Fibroblast of lung (primary cell): ENCODE results near the gene PRSS33.

Experiments
- EZH2 ChIP-seq: IDR thresholded peaks from 2 replicates; pipeline ENCODE4 v1.5.1; 2012; ENCODE audit warnings: low read length, control low read depth, mild to moderate bottlenecking; ENCODE audit errors: missing control alignments
- TF ChIP-seq, protein P1 (sequence below), 2 donors: IDR thresholded peaks in 1 of 2; conservative IDR thresholded peaks in 1 of 2; 1 replicate in 1 of 2; 2 replicates in 1 of 2; pipeline ENCODE4 v1.5.1; 2011 to 2012; ENCODE audit warnings: low read length in 2 of 2, control low read depth in 1 of 2, inconsistent platforms in 1 of 2, low read depth in 1 of 2, mild to moderate bottlenecking in 1 of 2

DNA sequence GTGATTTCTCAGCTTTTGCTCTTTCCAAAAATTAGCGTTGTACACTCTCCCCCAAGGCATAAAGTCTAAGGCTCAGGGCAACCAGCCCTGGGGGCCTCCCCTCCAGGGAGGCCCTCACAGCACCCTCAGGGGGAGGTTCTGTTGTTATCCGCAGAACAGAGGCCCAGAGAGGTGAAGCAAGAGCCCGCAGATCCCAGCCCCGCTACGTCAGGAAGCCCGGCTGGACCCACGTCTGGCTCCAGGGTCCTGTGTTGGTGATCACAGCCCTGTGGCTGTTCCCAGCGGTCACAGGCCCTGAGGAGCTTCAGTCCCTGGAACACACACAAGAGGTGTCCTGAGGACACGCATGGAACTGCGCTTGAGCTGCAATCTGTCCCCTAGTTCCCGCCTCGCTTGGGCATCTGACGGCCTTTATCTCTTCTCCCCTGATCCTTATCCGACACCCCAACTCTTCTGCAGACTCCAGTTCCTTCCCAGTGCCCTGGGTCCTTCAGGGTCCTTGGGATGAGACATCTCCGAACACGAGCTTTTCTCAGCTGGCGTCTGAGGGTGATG is 41.6 kb upstream of the PRSS33 start:
- TF ChIP-seq, protein P1, sequence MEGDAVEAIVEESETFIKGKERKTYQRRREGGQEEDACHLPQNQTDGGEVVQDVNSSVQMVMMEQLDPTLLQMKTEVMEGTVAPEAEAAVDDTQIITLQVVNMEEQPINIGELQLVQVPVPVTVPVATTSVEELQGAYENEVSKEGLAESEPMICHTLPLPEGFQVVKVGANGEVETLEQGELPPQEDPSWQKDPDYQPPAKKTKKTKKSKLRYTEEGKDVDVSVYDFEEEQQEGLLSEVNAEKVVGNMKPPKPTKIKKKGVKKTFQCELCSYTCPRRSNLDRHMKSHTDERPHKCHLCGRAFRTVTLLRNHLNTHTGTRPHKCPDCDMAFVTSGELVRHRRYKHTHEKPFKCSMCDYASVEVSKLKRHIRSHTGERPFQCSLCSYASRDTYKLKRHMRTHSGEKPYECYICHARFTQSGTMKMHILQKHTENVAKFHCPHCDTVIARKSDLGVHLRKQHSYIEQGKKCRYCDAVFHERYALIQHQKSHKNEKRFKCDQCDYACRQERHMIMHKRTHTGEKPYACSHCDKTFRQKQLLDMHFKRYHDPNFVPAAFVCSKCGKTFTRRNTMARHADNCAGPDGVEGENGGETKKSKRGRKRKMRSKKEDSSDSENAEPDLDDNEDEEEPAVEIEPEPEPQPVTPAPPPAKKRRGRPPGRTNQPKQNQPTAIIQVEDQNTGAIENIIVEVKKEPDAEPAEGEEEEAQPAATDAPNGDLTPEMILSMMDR (conservative IDR thresholded peaks at IDR 0.05 in 1 of 2, IDR thresholded peaks at IDR 0.05 in 1 of 2; ENCODE audit: low read depth in 1 of 2, low read length in 2 of 2), result no peak
- no peak for TF ChIP-seq EZH2
